ENCODE measurements around the gene MTRFR. TPM values are rescaled to one million over a fixed set of nuclear protein-coding genes. Genes with fewer than 3 reads are reported as not detected.
"Not testable (repeated sequence)": the region's sequence is repeated elsewhere in the genome, so short reads cannot be mapped to it uniquely, and the experiment has no call there.

Gene MTRFR
- total RNA-seq, 1 experiment from 2014 or later: 17.5 TPM

- in situ Hi-C loops (cut with HindIII; ENCODE audit: low sequenced_read_pairs); DNase-seq (ENCODE audit: low spot score): not testable (repeated sequence)
Observed at GRCh38 chr12:123248129-123248528, 14.9 kb downstream of the MTRFR start.

DNA sequence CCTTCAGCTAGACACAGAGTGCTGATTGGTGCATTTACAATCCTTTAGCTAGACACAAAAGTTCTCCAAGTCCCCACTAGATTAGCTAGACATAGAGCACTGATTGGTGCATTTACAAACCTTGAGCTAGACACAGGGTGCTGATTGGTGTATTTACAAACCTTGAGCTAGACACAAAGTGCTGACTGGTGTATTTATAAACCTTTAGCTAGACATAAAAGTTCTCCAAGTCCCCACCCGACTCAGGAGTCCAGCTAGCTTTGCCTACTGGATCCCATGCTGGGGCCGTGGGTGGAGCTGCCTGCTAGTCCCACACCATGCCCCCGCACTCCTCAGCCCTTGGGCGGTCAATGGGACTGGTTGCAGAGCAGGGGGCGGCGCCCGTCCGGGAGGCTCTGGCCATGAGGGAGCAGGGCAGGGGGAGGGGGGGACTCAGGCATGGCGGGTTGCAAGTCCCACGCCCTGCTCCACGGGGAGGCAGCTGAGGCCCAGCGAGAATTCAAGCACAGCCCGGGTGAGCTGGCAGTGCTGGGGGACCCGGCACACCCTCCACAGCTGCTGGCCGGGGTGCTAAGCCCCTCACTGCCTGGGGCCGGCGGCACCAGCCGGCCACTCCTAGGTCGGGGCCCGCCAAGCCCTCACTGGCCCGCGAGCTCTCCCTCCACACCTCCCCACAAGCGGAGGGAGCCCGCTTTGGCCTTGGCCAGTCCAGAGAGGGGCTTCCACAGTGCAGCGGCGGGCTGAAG lies 15.9 kb downstream of the MTRFR start:
- DNase-seq (ENCODE audit: low spot score); in situ Hi-C loops (cut with HindIII; ENCODE audit: low sequenced_read_pairs): not testable (repeated sequence)

- no peak for DNase-seq (ENCODE audit: low spot score)
- in situ Hi-C loops (cut with HindIII; ENCODE audit: low sequenced_read_pairs): no loop called here
Observed at GRCh38 chr12:123250471-123251383, 17.5 kb downstream of the MTRFR start.

GRCh38 chr12:123251403-123252076 lies 18.3 kb downstream of the MTRFR start:
- in situ Hi-C loops (cut with HindIII; ENCODE audit: low sequenced_read_pairs): no loop called here
- no peak for DNase-seq (ENCODE audit: low spot score)

- in situ Hi-C loops (cut with HindIII; ENCODE audit: low sequenced_read_pairs); DNase-seq (ENCODE audit: low spot score): not testable (repeated sequence)
Observed at GRCh38 chr12:123252365-123252764, 19.1 kb downstream of the MTRFR start.

- peak; percentile 91 for DNase-seq (ENCODE audit: low spot score)
- in situ Hi-C loops (cut with HindIII; ENCODE audit: low sequenced_read_pairs): no loop called here
Observed at GRCh38 chr12:123253641-123254459, 20.6 kb downstream of the MTRFR start.

GRCh38 chr12:123254853-123255446 lies 21.7 kb downstream of the MTRFR start:
- DNase-seq (ENCODE audit: low spot score): no peak
- in situ Hi-C loops (cut with HindIII; ENCODE audit: low sequenced_read_pairs): no loop called here

- in situ Hi-C loops (cut with HindIII; ENCODE audit: low sequenced_read_pairs): no loop called here
- DNase-seq (ENCODE audit: low spot score): no peak
Observed at GRCh38 chr12:123258593-123258992, 25.4 kb downstream of the MTRFR start.

GRCh38 chr12:123260081-123260480 lies 26.8 kb downstream of the MTRFR start:
- in situ Hi-C loops (cut with HindIII; ENCODE audit: low sequenced_read_pairs): no loop called here
- no peak for DNase-seq (ENCODE audit: low spot score)

DNA sequence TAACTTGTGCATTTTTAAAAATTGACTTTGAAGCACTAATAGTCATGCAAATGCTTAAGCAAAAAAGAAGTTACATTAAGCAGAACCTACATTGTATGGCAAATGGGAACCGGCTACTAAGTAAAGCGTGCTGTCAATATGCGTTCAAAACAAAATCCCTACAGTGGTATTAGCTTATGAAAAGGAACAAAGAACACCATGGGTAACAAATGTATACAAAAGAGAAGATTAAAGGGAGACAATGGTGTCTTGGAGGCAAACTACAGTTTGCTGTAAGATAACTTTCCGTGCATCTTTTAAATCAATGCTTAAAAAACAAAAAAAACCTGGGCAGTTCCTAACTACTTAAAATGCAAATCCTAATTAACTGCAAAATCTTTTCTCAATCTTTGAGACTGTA lies 28.0 kb downstream of the MTRFR start:
- in situ Hi-C loops (cut with HindIII; ENCODE audit: low sequenced_read_pairs): no loop called here
- no peak for DNase-seq (ENCODE audit: low spot score)

- DNase-seq (ENCODE audit: low spot score): no peak
- in situ Hi-C loops (cut with HindIII; ENCODE audit: low sequenced_read_pairs): no loop called here
Observed at GRCh38 chr12:123263196-123263817, 30.1 kb downstream of the MTRFR start.

DNA sequence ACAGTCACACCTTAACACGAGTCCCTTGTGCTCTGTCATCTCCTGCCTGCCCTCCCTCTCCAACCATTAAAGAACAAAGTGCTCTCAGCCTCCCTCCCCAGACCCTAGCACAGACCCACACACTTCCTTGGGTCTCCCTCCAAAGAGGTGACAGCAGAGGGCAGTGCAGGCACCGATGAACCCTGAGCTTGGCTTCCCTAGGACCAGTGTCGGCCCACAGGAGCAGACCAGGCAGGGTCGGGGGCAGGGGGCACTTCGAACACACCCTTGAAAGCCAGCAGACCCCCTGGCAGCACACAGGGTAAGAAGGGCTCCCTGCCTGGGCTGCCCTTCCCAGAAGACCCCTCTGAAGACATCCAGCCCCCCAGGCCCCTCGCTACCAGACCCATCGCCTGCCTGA lies 31.4 kb downstream of the MTRFR start:
- DNase-seq (ENCODE audit: low spot score): no peak
- in situ Hi-C loops (cut with HindIII; ENCODE audit: low sequenced_read_pairs): no loop called here

DNA sequence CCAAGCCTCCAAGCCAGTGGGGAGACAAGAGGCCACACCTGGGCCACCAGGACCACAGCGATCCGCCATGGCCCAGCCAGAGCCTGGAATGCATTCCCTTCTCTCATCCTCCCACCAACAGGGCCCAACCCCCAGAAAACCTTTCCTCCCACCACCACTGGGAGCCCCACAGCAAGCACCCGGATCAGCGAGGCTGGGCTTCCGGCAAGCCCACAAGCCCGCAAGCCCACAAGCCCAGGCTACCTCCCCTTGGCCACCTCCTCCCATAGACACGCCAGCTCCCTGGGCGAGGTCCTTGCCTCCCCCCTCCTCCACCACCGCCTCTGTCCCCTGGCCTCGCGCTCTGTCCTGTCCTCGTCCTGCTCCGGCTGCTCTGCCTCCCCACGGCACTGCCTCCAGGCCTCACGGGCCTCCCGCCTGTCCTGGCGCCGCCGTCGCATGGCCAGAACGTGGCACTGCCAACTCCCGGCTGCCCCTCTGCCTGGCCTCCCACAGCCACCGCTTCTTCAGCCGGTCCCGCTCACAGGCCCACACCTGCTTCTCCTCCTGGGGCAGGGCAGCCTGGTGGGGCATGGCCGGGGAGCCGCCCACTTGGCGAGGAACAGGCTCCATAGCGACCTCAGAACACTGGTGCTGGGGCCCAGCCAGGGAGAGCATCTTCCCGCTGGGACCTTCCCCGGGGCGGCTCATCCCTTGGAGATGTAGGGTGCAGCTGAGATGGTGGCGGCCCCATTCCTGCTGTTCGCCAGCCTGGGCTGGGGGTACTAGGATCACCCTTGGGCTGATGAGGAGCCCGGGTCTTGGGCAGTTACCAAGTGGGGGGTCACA lies 32.8 kb downstream of the MTRFR start:
- DNase-seq (ENCODE audit: low spot score): no peak
- in situ Hi-C loops (cut with HindIII; ENCODE audit: low sequenced_read_pairs): no loop called here

- in situ Hi-C loops (cut with HindIII; ENCODE audit: low sequenced_read_pairs): no loop called here
- no peak for DNase-seq (ENCODE audit: low spot score)
Observed at GRCh38 chr12:123266679-123267277, 33.5 kb downstream of the MTRFR start.

DNA sequence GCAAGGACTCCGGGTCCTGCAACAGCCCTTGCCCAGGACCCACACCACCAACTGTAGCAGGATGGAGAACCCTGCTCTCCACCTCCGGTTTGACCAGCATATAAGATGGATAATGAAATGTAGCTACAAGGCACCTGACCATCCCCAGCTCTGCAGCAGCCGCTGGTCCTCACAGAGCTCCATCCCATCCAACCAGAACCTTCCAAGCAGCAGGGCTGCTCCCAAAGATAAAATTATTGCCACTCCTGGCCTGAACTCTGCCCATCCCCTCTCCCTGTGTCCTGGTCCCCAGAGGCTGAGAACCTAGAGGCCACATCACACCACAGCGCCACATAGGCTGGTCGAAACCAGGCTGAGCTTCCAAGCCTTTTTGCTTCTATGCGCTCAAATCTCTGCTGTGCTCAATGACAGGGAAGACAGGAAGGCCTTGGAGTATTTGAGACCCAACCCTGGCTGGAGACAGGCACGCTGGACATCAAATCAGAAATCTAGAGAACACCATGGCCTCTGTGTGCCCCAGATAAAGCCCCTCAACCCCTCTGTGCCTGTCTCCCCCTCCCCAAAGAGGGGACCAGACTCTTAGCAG lies 34.2 kb downstream of the MTRFR start:
- in situ Hi-C loops (cut with HindIII; ENCODE audit: low sequenced_read_pairs): no loop called here
- DNase-seq (ENCODE audit: low spot score): peak; percentile 23

GRCh38 chr12:123267991-123268843 lies 35.0 kb downstream of the MTRFR start:
- in situ Hi-C loops (cut with HindIII; ENCODE audit: low sequenced_read_pairs): no loop called here
- peak; percentile 62 for DNase-seq (ENCODE audit: low spot score)
